Measurements from ENCODE around the gene BBS2.

- TF ChIP-seq, protein P1, sequence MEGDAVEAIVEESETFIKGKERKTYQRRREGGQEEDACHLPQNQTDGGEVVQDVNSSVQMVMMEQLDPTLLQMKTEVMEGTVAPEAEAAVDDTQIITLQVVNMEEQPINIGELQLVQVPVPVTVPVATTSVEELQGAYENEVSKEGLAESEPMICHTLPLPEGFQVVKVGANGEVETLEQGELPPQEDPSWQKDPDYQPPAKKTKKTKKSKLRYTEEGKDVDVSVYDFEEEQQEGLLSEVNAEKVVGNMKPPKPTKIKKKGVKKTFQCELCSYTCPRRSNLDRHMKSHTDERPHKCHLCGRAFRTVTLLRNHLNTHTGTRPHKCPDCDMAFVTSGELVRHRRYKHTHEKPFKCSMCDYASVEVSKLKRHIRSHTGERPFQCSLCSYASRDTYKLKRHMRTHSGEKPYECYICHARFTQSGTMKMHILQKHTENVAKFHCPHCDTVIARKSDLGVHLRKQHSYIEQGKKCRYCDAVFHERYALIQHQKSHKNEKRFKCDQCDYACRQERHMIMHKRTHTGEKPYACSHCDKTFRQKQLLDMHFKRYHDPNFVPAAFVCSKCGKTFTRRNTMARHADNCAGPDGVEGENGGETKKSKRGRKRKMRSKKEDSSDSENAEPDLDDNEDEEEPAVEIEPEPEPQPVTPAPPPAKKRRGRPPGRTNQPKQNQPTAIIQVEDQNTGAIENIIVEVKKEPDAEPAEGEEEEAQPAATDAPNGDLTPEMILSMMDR (IDR thresholded peaks at IDR 0.05) = no peak
- no peak for TF ChIP-seq POLR2AphosphoS5 (IDR thresholded peaks at IDR 0.05; ENCODE audit: low read depth, low read length)
These were observed 49.2 kb downstream of the BBS2 start for GRCh38 chr16:56470666-56471065.
